Large intestine (tissue), 3 donors: Measurements from ENCODE around the gene SPARCL1. TPM values are rescaled to one million over a fixed set of nuclear protein-coding genes. Genes with fewer than 3 reads are reported as not detected.
"Not testable (repeated sequence)": the region's sequence is repeated elsewhere in the genome, so short reads cannot be mapped to it uniquely, and the experiment has no call there.

Experiments used
- DNase-seq, 2 donors: peaks; one replicate each; pipeline versions ENCODE4 v3.0.0 to v3.0.0-alpha.2; 2013
- H3K27ac ChIP-seq: one replicate; pipeline ENCODE4 v1.5.1; 2013; ENCODE audit warnings: low read length
- H3K27me3 ChIP-seq: 2 replicates; pipeline ENCODE4 v1.6.1; 2013; ENCODE audit warnings: low read length; ENCODE audit not compliant: control insufficient read depth, insufficient read depth
- H3K36me3 ChIP-seq: 2 replicates; pipeline ENCODE4 v1.6.1; 2013; ENCODE audit warnings: low read length; ENCODE audit not compliant: control insufficient read depth, insufficient read depth
- H3K4me1 ChIP-seq: one replicate; pipeline ENCODE4 v1.6.1; 2013; ENCODE audit warnings: low read length; ENCODE audit not compliant: control insufficient read depth, insufficient read depth
- H3K4me3 ChIP-seq: one replicate; pipeline ENCODE4 v1.5.1; 2013; ENCODE audit warnings: low read length
- H3K9me3 ChIP-seq: one replicate; pipeline ENCODE4 v1.6.1; 2013; ENCODE audit warnings: mild to moderate bottlenecking, low read depth, low read length, moderate library complexity; ENCODE audit not compliant: control insufficient read depth
- WGBS: methylation state at CpG from one replicate; pipeline ENCODE4 v1.1.5; 2013; ENCODE audit warnings: low lambda C conversion rate; ENCODE audit not compliant: insufficient coverage; 5-methylcytosine and 5-hydroxymethylcytosine counted together
- polyA plus RNA-seq: library from polyadenylated mRNA; unstranded; fragments of 120-200 nt; gene quantifications from one replicate; pipeline ENCODE4 v1.2.1, GENCODE V29; 2013

Gene SPARCL1
- polyA plus RNA-seq, 1 donor, result 154 TPM

- Histone ChIP-seq H3K27ac (no peak overlapping the region), H3K4me1 (peaks cover 9% of the 10 kb centered on the region), H3K27me3 (no peaks in the 10 kb centered on the region), H3K4me3 (no peak overlapping the region), H3K9me3 (no peaks in the 10 kb centered on the region), H3K36me3 (peaks cover 20% of the 10 kb centered on the region)
- no peak for DNase-seq
Measured at GRCh38 chr4:87451537-87451936, 77.6 kb downstream of the SPARCL1 start.

GRCh38 chr4:87446375-87446774 is 82.8 kb downstream of the SPARCL1 start:
- peak; percentile 42 to 67 for DNase-seq
- Histone ChIP-seq H3K36me3 (peaks cover 40% of the 10 kb centered on the region), H3K27ac (peak overlapping the region; percentile 41)
- H3K4me3 ChIP-seq, H3K9me3 ChIP-seq, H3K4me1 ChIP-seq, H3K27me3 ChIP-seq: not testable (repeated sequence)
- WGBS, result no CpG with 5 or more reads among the region's 6 CpGs

GRCh38 chr4:87445964-87446363 is 83.2 kb downstream of the SPARCL1 start:
- Histone ChIP-seq H3K9me3 (no peaks in the 10 kb centered on the region), H3K4me1 (peaks cover 4% of the 10 kb centered on the region), H3K36me3 (peaks cover 36% of the 10 kb centered on the region), H3K27ac (peak overlapping the region; percentile 25), H3K4me3 (no peak overlapping the region), H3K27me3 (no peaks in the 10 kb centered on the region)
- no CpG with 5 or more reads among the region's 3 CpGs for WGBS
- peak in 1 of 2 donors; percentile 44 for DNase-seq

- no peak for DNase-seq
- H3K9me3 ChIP-seq, result no peaks in the 10 kb centered on the region
- peaks cover 4% of the 10 kb centered on the region for H3K4me1 ChIP-seq
- no CpG with 5 or more reads among the region's 1 CpG for WGBS
- peaks cover 36% of the 10 kb centered on the region for H3K36me3 ChIP-seq
- H3K27ac ChIP-seq, result no peak overlapping the region
- no peaks in the 10 kb centered on the region for H3K27me3 ChIP-seq
- no peak overlapping the region for H3K4me3 ChIP-seq
Measured at GRCh38 chr4:87444741-87445140, 84.4 kb downstream of the SPARCL1 start.

GRCh38 chr4:87442889-87443288 is 86.3 kb downstream of the SPARCL1 start:
- H3K4me1 ChIP-seq, result peaks cover 4% of the 10 kb centered on the region
- H3K4me3 ChIP-seq, result no peak overlapping the region
- no peak overlapping the region for H3K27ac ChIP-seq
- no peaks in the 10 kb centered on the region for H3K9me3 ChIP-seq
- DNase-seq, result no peak
- WGBS, result no CpG with 5 or more reads among the region's 3 CpGs
- H3K27me3 ChIP-seq, result no peaks in the 10 kb centered on the region
- peaks cover 35% of the 10 kb centered on the region for H3K36me3 ChIP-seq

- 100% methylated on average over 1 of the region's 2 CpGs for WGBS
- no peak for DNase-seq
- Histone ChIP-seq H3K27ac (no peak overlapping the region), H3K27me3 (no peaks in the 10 kb centered on the region), H3K4me3 (no peak overlapping the region), H3K9me3 (no peaks in the 10 kb centered on the region), H3K36me3 (peaks cover 9% of the 10 kb centered on the region), H3K4me1 (no peaks in the 10 kb centered on the region)
Measured at GRCh38 chr4:87433342-87433741, 95.8 kb downstream of the SPARCL1 start.

- no peaks in the 10 kb centered on the region for H3K9me3 ChIP-seq
- DNase-seq, result peak in 1 of 2 donors; percentile 6
- H3K27me3 ChIP-seq, result no peaks in the 10 kb centered on the region
- H3K27ac ChIP-seq, result no peak overlapping the region
- peaks cover 2% of the 10 kb centered on the region for H3K36me3 ChIP-seq
- H3K4me1 ChIP-seq, result no peaks in the 10 kb centered on the region
- H3K4me3 ChIP-seq, result no peak overlapping the region
- no CpG with 5 or more reads among the region's 2 CpGs for WGBS
Measured at GRCh38 chr4:87430038-87430437, 99.1 kb downstream of the SPARCL1 start.

GRCh38 chr4:87428979-87429378 is 100.2 kb downstream of the SPARCL1 start:
- WGBS, result 100% methylated on average over 1 of the region's 6 CpGs
- H3K27ac ChIP-seq, result no peak overlapping the region
- H3K4me1 ChIP-seq, result no peaks in the 10 kb centered on the region
- H3K9me3 ChIP-seq, result no peaks in the 10 kb centered on the region
- H3K4me3 ChIP-seq, result no peak overlapping the region
- H3K36me3 ChIP-seq, result no peaks in the 10 kb centered on the region
- no peak for DNase-seq
- H3K27me3 ChIP-seq, result no peaks in the 10 kb centered on the region

- Histone ChIP-seq H3K27ac (no peak overlapping the region), H3K4me3 (no peak overlapping the region), H3K9me3 (no peaks in the 10 kb centered on the region), H3K27me3 (no peaks in the 10 kb centered on the region), H3K4me1 (no peaks in the 10 kb centered on the region), H3K36me3 (no peaks in the 10 kb centered on the region)
- no peak for DNase-seq
- WGBS, result 20% methylated on average over 1 of the region's 1 CpG
Measured at GRCh38 chr4:87427518-87427868, 101.7 kb downstream of the SPARCL1 start.

- no peaks in the 10 kb centered on the region for H3K36me3 ChIP-seq
- H3K4me3 ChIP-seq, result no peak overlapping the region
- no peaks in the 10 kb centered on the region for H3K9me3 ChIP-seq
- no peak overlapping the region for H3K27ac ChIP-seq
- no peaks in the 10 kb centered on the region for H3K27me3 ChIP-seq
- 67% methylated on average over 1 of the region's 3 CpGs for WGBS
- peaks cover under 1% of the 10 kb centered on the region for H3K4me1 ChIP-seq
- DNase-seq, result peak in 1 of 2 donors; percentile 15
Measured at GRCh38 chr4:87426865-87427517, 102.2 kb downstream of the SPARCL1 start.

GRCh38 chr4:87425711-87426110 is 103.5 kb downstream of the SPARCL1 start:
- no peaks in the 10 kb centered on the region for H3K36me3 ChIP-seq
- H3K4me1 ChIP-seq, result peaks cover 13% of the 10 kb centered on the region
- no peak overlapping the region for H3K4me3 ChIP-seq
- H3K27me3 ChIP-seq, result no peaks in the 10 kb centered on the region
- H3K9me3 ChIP-seq, result no peaks in the 10 kb centered on the region
- H3K27ac ChIP-seq, result peak overlapping the region; percentile 30
- peak in 1 of 2 donors; percentile 16 for DNase-seq
- WGBS, result no CpG with 5 or more reads among the region's 2 CpGs
